OCI-LY3 (cell line): Measurements from ENCODE around the gene MAGED2.

Experiments
- CTCF ChIP-seq: fragments of 200-600, 300-600 bp; sonication (generic); IDR thresholded peaks from 2 replicates; pipeline ENCODE4 v1.5.1; 2014; ENCODE audit warnings: antibody characterized with exemption, low read length, low read depth
- EZH2phosphoT487 ChIP-seq: fragments of 200-600 bp; shearing (Covaris generic); IDR thresholded peaks from 2 replicates; pipeline ENCODE4 v1.6.1; 2018; ENCODE audit warnings: antibody characterized with exemption, mixed run types, low read depth

GRCh38 chrX:54807524-54808108 is at the start of gene MAGED2:
- TF ChIP-seq CTCF (no peak), EZH2phosphoT487 (no peak)
